CD4-positive, alpha-beta memory T cell (primary cell): ENCODE data around the gene PIEZO2. TPM values are rescaled to one million over a fixed set of nuclear protein-coding genes. Genes with fewer than 3 reads are reported as not detected.

Source experiments
- CTCF ChIA-PET: fragments of 350-600 bp; sonication (Branson Sonifier 250); formaldehyde crosslinking; loops from one replicate; lab custom pipeline; 2021; ENCODE audit warnings: inconsistent platforms; ENCODE audit not compliant: partially characterized antibody; lab: Charles Lee
- POLR2A ChIA-PET: fragments of 350-600 bp; sonication (Branson Sonifier 250); formaldehyde crosslinking; loops from one replicate; lab custom pipeline; 2021; ENCODE audit not compliant: partially characterized antibody; lab: Charles Lee
- DNase-seq, 5 donors: peaks; one replicate each; pipeline versions ENCODE4 v3.0.0 to v3.0.0-alpha.2; 2020 to 2022; ENCODE audit warnings: mixed read lengths in 1 of 5
- H3K27ac ChIP-seq: one replicate; pipeline ENCODE4 v1.7.0; 2013; ENCODE audit warnings: low read depth, low read length
- H3K27me3 ChIP-seq: 2 replicates; pipeline ENCODE4 v1.7.0; 2013; ENCODE audit warnings: mild to moderate bottlenecking, low read length, moderate library complexity; ENCODE audit not compliant: insufficient read depth
- H3K36me3 ChIP-seq: 2 replicates; pipeline ENCODE4 v1.7.0; 2013; ENCODE audit warnings: mild to moderate bottlenecking, low read length, moderate library complexity; ENCODE audit not compliant: insufficient read depth
- H3K4me1 ChIP-seq: 2 replicates; pipeline ENCODE4 v1.7.0; 2013; ENCODE audit warnings: mild to moderate bottlenecking, low read length, moderate library complexity; ENCODE audit not compliant: insufficient read depth
- H3K4me3 ChIP-seq, 2 donors: one replicate each; pipeline ENCODE4 v1.7.0; 2013; ENCODE audit warnings: low read length in 2 of 2, mild to moderate bottlenecking in 1 of 2
- H3K9me3 ChIP-seq, 2 donors: one replicate each; pipeline ENCODE4 v1.7.0; 2013; ENCODE audit warnings: low read length in 2 of 2, control low read depth in 1 of 2; ENCODE audit not compliant: control insufficient read depth in 1 of 2
- H3K27ac Mint-ChIP-seq, 7 donors: one replicate each; pipeline ENCODE4 v1.8.0; 2020 to 2021; ENCODE audit warnings: mixed read lengths in 7 of 7, mild to moderate bottlenecking in 6 of 7, inconsistent platforms in 3 of 7, moderate library complexity in 3 of 7
- H3K27me3 Mint-ChIP-seq, 2 donors: one replicate each; pipeline ENCODE4 v1.8.0; 2020 to 2021; ENCODE audit warnings: mixed read lengths in 2 of 2
- H3K36me3 Mint-ChIP-seq, 2 donors: one replicate each; pipeline ENCODE4 v1.8.0; 2020 to 2021; ENCODE audit warnings: mixed read lengths in 2 of 2, inconsistent platforms in 1 of 2, mild to moderate bottlenecking in 1 of 2
- H3K4me1 Mint-ChIP-seq, 4 donors: one replicate each; pipeline ENCODE4 v1.8.0; 2020 to 2021; ENCODE audit warnings: mixed read lengths in 4 of 4, mild to moderate bottlenecking in 1 of 4
- H3K4me3 Mint-ChIP-seq, 8 donors: one replicate each; pipeline ENCODE4 v1.8.0; 2020 to 2021; ENCODE audit warnings: mixed read lengths in 8 of 8, mild to moderate bottlenecking in 7 of 8, moderate library complexity in 6 of 8, inconsistent platforms in 3 of 8
- H3K9me3 Mint-ChIP-seq, 8 donors: one replicate each; pipeline ENCODE4 v1.8.0; 2020 to 2021; ENCODE audit warnings: mixed read lengths in 8 of 8, mild to moderate bottlenecking in 5 of 8, inconsistent platforms in 3 of 8, moderate library complexity in 1 of 8
- intact Hi-C: fragments of 100-400 bp; cut with micrococcal nuclease; formaldehyde crosslinking; loops from one replicate; pipeline ENCODE4 v1.15.1; 2023
- polyA plus RNA-seq, 2 donors: library from polyadenylated mRNA; unstranded; fragments of 300-500 nt; fragmentation: Illumina TruSeq; gene quantifications; one replicate each; pipeline ENCODE4 v1.2.3, GENCODE V29; 2021
- total RNA-seq, 2 experiments: library from RNA; stranded (reverse); gene quantifications; one replicate each; pipeline ENCODE4 v1.2.3, GENCODE V29; 2021

Gene PIEZO2
- total and polyA plus RNA-seq, 4 experiments from 2014 or later: not detected

- Histone ChIP-seq H3K4me3 (no peak overlapping the region), H3K9me3 (no peaks in the 10 kb centered on the region), H3K27ac (no peak overlapping the region), H3K36me3 (no peaks in the 10 kb centered on the region), H3K27me3 (no peaks in the 10 kb centered on the region), H3K4me1 (no peaks in the 10 kb centered on the region)
- H3K27me3 Mint-ChIP-seq: no peaks in the 10 kb centered on the region
- DNase-seq: no peak
- intact Hi-C loops: no loop called here
- ChIA-PET CTCF (no interaction called here), POLR2A (no interaction called here)
- H3K36me3 Mint-ChIP-seq: no peaks in the 10 kb centered on the region
- peaks cover 0 to 2% (median 0%) of the 10 kb centered on the region in 8 donors for H3K9me3 Mint-ChIP-seq
- H3K27ac Mint-ChIP-seq: no peak overlapping the region
- H3K4me3 Mint-ChIP-seq: no peak overlapping the region
- no peaks in the 10 kb centered on the region for H3K4me1 Mint-ChIP-seq
Observed at GRCh38 chr18:11078491-11078890, 70.9 kb downstream of the PIEZO2 start.

DNA sequence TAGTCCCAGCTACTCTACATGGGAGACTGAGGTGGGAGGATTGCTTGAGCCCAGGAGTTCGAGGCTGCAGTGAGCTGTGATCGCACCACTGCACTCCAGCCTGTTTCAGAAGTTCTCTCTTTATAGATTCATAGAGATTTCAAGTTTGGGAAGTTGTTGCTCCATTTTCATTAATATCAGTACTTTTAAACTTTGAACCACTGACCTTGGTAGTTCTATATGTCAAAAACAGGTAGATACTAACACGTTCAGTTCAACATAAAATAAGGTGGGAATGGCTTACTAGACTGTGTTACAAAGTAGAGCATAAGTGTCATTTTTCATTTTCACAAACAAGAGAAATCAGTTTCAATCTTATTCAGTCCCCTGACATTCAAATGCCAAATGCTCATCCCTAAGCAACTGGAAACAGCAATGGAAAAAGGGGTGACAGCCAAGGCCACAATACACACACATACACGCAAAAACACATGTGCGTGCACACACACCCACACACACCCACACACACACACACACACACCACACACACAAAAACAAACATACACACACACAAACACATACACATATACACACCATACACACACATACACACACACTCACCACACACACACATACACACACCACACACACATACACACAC, 71.7 kb downstream of the PIEZO2 start:
- H3K36me3 ChIP-seq: no peaks in the 10 kb centered on the region
- Mint-ChIP-seq H3K9me3 (peaks cover 0 to 2% (median 0%) of the 10 kb centered on the region in 8 donors), H3K36me3 (no peaks in the 10 kb centered on the region), H3K4me1 (no peaks in the 10 kb centered on the region), H3K27ac (no peak overlapping the region), H3K27me3 (no peaks in the 10 kb centered on the region), H3K4me3 (no peak overlapping the region)
- intact Hi-C loops: no loop called here
- no peaks in the 10 kb centered on the region for H3K4me1 ChIP-seq
- no peaks in the 10 kb centered on the region for H3K9me3 ChIP-seq
- CTCF ChIA-PET: no interaction called here
- H3K27me3 ChIP-seq: no peaks in the 10 kb centered on the region
- H3K4me3 ChIP-seq: no peak overlapping the region
- H3K27ac ChIP-seq: no peak overlapping the region
- POLR2A ChIA-PET: no interaction called here
- DNase-seq: no peak

GRCh38 chr18:11074889-11075288, 74.5 kb downstream of the PIEZO2 start:
- CTCF ChIA-PET: no interaction called here
- intact Hi-C loops: no loop called here
- H3K36me3 ChIP-seq: no peaks in the 10 kb centered on the region
- Mint-ChIP-seq H3K4me3 (no peak overlapping the region), H3K9me3 (peaks cover 0 to 2% (median 0%) of the 10 kb centered on the region in 8 donors), H3K27me3 (no peaks in the 10 kb centered on the region), H3K27ac (no peak overlapping the region), H3K4me1 (no peaks in the 10 kb centered on the region), H3K36me3 (no peaks in the 10 kb centered on the region)
- H3K9me3 ChIP-seq: no peaks in the 10 kb centered on the region
- H3K27me3 ChIP-seq: no peaks in the 10 kb centered on the region
- POLR2A ChIA-PET: no interaction called here
- H3K27ac ChIP-seq: no peak overlapping the region
- H3K4me1 ChIP-seq: no peaks in the 10 kb centered on the region
- H3K4me3 ChIP-seq: no peak overlapping the region
- no peak for DNase-seq

- Histone ChIP-seq H3K9me3 (no peaks in the 10 kb centered on the region), H3K4me1 (no peaks in the 10 kb centered on the region), H3K27ac (no peak overlapping the region), H3K36me3 (no peaks in the 10 kb centered on the region), H3K27me3 (no peaks in the 10 kb centered on the region), H3K4me3 (no peak overlapping the region)
- no peak overlapping the region for H3K27ac Mint-ChIP-seq
- DNase-seq: no peak
- H3K36me3 Mint-ChIP-seq: no peaks in the 10 kb centered on the region
- H3K9me3 Mint-ChIP-seq: peaks cover 0 to 2% (median 0%) of the 10 kb centered on the region in 8 donors
- H3K4me3 Mint-ChIP-seq: no peak overlapping the region
- ChIA-PET POLR2A (no interaction called here), CTCF (no interaction called here)
- intact Hi-C loops: no loop called here
- H3K27me3 Mint-ChIP-seq: no peaks in the 10 kb centered on the region
- no peaks in the 10 kb centered on the region for H3K4me1 Mint-ChIP-seq
Observed at GRCh38 chr18:11073971-11074370, 75.4 kb downstream of the PIEZO2 start.

DNA sequence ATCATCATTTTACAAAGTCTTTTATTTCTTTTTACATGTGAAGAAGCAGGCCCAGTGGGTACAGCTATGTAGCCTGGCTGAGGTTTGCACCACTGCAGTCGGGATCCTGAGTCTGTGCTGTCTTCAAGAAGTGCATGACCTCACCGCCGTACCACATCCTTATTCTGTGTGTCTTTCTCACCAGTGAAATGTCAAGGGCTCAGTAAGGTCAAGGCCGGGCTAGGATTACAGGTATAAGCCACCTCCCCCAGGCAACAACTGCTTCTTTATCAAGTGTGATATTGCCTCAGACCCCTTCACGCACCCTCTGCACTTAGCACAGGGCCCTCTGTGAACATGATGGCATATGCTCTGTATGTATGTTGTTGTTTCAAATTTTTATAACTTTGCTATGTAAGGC, 76.7 kb downstream of the PIEZO2 start:
- Histone ChIP-seq H3K4me1 (no peaks in the 10 kb centered on the region), H3K4me3 (no peak overlapping the region), H3K9me3 (no peaks in the 10 kb centered on the region), H3K27me3 (no peaks in the 10 kb centered on the region), H3K36me3 (no peaks in the 10 kb centered on the region), H3K27ac (no peak overlapping the region)
- ChIA-PET CTCF (no interaction called here), POLR2A (no interaction called here)
- H3K27ac Mint-ChIP-seq: no peak overlapping the region
- H3K4me3 Mint-ChIP-seq: no peak overlapping the region
- H3K36me3 Mint-ChIP-seq: no peaks in the 10 kb centered on the region
- intact Hi-C loops: no loop called here
- no peaks in the 10 kb centered on the region for H3K4me1 Mint-ChIP-seq
- H3K27me3 Mint-ChIP-seq: no peaks in the 10 kb centered on the region
- H3K9me3 Mint-ChIP-seq: peaks cover 0 to 4% (median 0%) of the 10 kb centered on the region in 8 donors
- DNase-seq: no peak

DNA sequence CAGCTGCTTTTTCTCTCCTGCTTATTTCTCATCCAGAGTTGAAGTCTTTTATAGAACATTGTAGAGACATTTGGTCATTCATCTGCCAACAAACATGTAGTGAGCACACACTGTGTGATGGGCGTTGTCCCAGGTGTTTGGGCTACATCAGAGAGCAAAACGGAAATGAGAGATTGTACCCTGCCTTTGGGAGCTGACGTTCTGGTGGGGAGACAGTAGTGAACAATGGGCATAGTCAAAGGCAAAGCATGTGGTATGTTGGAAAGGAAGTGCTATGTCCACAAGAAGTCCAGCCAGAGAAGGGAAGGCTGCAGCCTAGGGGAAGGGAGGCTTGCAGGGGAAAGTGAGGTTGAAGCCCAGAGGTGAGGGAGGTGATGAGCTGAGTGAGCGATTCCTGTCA, 78.1 kb downstream of the PIEZO2 start:
- Histone ChIP-seq H3K27me3 (no peaks in the 10 kb centered on the region), H3K4me1 (no peaks in the 10 kb centered on the region), H3K27ac (no peak overlapping the region), H3K9me3 (no peaks in the 10 kb centered on the region), H3K4me3 (no peak overlapping the region), H3K36me3 (no peaks in the 10 kb centered on the region)
- H3K9me3 Mint-ChIP-seq: peaks cover 0 to 4% (median 0%) of the 10 kb centered on the region in 8 donors
- no peaks in the 10 kb centered on the region for H3K4me1 Mint-ChIP-seq
- H3K4me3 Mint-ChIP-seq: no peak overlapping the region
- intact Hi-C loops: no loop called here
- DNase-seq: no peak
- CTCF ChIA-PET: no interaction called here
- H3K36me3 Mint-ChIP-seq: no peaks in the 10 kb centered on the region
- H3K27me3 Mint-ChIP-seq: no peaks in the 10 kb centered on the region
- POLR2A ChIA-PET: no interaction called here
- H3K27ac Mint-ChIP-seq: no peak overlapping the region

- Histone ChIP-seq H3K27me3 (no peaks in the 10 kb centered on the region), H3K4me3 (no peak overlapping the region), H3K36me3 (no peaks in the 10 kb centered on the region), H3K27ac (no peak overlapping the region), H3K9me3 (no peaks in the 10 kb centered on the region), H3K4me1 (no peaks in the 10 kb centered on the region)
- ChIA-PET POLR2A (no interaction called here), CTCF (no interaction called here)
- peaks cover 0 to 4% (median 0%) of the 10 kb centered on the region in 8 donors for H3K9me3 Mint-ChIP-seq
- H3K36me3 Mint-ChIP-seq: no peaks in the 10 kb centered on the region
- H3K4me1 Mint-ChIP-seq: no peaks in the 10 kb centered on the region
- intact Hi-C loops: no loop called here
- H3K27ac Mint-ChIP-seq: no peak overlapping the region
- no peaks in the 10 kb centered on the region for H3K27me3 Mint-ChIP-seq
- no peak overlapping the region for H3K4me3 Mint-ChIP-seq
- no peak for DNase-seq
Observed at GRCh38 chr18:11070593-11070992, 78.8 kb downstream of the PIEZO2 start.
